ENCODE data around the gene GPR132.

The GPR132 gene

DNA sequence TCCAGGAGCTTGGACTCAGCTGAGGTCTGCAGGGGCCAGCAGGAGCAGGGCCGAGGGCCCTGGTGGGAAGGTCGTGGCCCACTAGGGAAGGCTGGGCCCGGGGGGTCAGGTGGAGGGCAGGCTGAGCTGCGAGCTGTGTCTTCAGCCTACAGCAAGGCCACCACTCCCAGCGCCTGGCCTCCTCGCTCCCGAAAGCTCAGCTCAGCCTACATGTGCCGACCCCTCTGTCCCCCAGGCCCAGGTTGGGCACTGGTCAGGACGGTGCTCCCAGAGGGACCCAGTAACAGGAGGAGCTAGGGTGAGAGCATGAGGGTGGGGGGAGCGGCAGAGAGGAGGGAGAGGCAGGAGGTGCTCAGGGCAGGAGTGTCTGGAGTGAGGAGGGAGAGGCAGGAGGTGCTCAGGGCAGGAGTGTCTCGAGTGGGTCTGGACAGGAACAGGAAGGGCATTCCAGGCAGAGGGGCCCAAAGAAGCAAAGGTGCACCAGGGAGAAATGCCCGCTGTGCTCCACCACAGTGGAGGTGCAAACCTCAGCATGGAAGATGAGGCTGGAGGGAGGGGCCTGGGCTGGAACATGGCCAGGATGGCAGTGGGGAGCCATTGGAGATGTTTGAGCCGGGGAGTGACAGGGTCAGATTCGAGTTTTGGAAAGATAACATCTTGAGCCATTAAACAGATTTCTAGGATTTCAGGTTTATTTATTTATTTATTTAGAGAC lies 29.1 kb upstream of the GPR132 start:
- no peak for DNase-seq (ENCODE audit: extremely low spot score)
- ChIA-PET POLR2A (interaction anchor here (0.7 to 1.7 kb wide), 2 partner anchors 70 to 78 kb away, joined by 3 to 5 read pairs; no protein-coding TSS in a partner anchor), CTCF (interaction anchor here (0.7 kb wide), 1 partner anchor 9 kb away, joined by 3 read pairs; no protein-coding TSS in a partner anchor)
- no peak for TF ChIP-seq HDGF (IDR thresholded peaks at IDR 0.05; ENCODE audit: borderline replicate concordance)

DNA sequence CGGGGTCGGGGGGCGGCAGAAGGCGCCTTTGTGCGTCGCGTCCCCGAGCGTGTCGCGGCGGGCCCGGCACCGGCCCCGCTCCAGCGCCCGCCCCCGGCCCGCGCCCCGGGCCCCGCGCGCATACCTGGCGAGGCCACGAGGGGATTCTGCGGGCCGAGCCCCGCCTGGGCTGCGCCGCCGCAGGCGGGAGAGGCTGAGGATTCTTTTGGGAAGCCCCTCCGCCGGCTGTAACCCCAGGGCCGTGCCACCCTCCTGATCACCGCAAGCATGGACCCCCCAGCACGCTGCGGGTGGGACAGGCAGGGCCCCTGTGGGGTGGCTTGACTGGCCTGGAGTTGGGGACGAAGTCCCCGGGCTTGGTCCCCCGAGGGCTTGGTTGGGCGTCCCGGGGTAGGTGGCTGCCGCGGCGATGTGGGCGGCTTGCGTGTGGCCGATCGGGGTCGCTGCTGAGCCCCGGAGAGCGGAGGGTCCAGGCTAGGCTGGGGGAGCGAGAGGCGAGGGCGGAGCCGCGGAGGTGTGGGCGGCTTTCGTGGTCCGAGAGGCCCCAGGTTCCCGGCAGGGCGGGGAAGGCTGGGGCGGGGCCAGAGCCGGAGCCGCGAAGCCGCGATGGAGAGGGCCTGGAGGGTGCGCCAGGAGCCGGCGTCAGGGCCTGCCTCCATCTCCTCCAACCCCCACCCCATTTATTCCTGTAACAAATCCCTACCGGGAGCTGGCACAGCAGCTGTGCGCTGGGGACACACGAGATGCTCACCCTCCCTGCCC lies 28.4 kb upstream of the GPR132 start:
- TF ChIP-seq ARNT (IDR thresholded peaks at IDR 0.05) (no peak), CTBP1 (IDR thresholded peaks at IDR 0.05; ENCODE audit: borderline replicate concordance) (no peak), BHLHE40 (IDR thresholded peaks at IDR 0.05; ENCODE audit: borderline replicate concordance) (no peak), L3MBTL2 (conservative IDR thresholded peaks at IDR 0.05) (no peak; the same call in 1 of the 2 replicates), ELF4 (IDR thresholded peaks at IDR 0.05) (no peak), NFRKB (IDR thresholded peaks at IDR 0.05) (no peak)
- TF ChIP-seq, protein P1, sequence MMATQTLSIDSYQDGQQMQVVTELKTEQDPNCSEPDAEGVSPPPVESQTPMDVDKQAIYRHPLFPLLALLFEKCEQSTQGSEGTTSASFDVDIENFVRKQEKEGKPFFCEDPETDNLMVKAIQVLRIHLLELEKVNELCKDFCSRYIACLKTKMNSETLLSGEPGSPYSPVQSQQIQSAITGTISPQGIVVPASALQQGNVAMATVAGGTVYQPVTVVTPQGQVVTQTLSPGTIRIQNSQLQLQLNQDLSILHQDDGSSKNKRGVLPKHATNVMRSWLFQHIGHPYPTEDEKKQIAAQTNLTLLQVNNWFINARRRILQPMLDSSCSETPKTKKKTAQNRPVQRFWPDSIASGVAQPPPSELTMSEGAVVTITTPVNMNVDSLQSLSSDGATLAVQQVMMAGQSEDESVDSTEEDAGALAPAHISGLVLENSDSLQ (IDR thresholded peaks at IDR 0.05), result no peak
- peak; percentile 92 for DNase-seq (ENCODE audit: extremely low spot score)
- ChIA-PET POLR2A (interaction anchor here (0.7 to 1.7 kb wide), 2 partner anchors 71 to 79 kb away, joined by 3 to 5 read pairs; no protein-coding TSS in a partner anchor), CTCF (interaction anchor here (0.7 kb wide), 1 partner anchor 10 kb away, joined by 3 read pairs; no protein-coding TSS in a partner anchor)

DNA sequence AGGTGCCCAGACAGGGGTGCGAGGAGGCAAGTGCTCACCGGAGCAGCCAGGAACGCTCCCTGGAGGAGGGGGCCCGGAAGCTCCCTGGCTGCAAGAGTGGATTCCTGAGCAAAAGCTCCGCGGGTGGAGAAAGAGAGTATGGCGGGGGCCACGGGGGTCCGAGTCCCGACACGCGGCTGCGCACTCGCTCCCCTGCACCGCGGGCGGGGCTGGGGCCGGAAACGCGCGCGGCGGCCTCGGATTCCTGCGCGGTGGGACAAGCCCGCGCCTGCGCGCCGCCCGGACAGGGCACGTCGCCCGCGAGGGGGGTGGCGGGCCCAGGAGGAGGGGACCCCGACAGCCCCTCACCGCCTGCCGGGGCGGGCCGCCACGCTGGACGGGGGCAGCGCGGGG lies 27.8 kb upstream of the GPR132 start:
- ChIA-PET POLR2A (interaction anchor here (0.7 kb wide), 1 partner anchor 36 kb away, joined by 3 read pairs; no protein-coding TSS in a partner anchor), CTCF (no interaction called here)
- TF ChIP-seq ZNF384 (IDR thresholded peaks at IDR 0.05) (no peak), FOXA1 (IDR thresholded peaks at IDR 0.05) (no peak), LEF1 (IDR thresholded peaks at IDR 0.05; ENCODE audit: borderline replicate concordance) (no peak), BHLHE40 (IDR thresholded peaks at IDR 0.05; ENCODE audit: borderline replicate concordance) (no peak), L3MBTL2 (conservative IDR thresholded peaks at IDR 0.05) (no peak), SP1 (IDR thresholded peaks at IDR 0.05) (no peak), HDGF (IDR thresholded peaks at IDR 0.05; ENCODE audit: borderline replicate concordance) (no peak), ARNT (IDR thresholded peaks at IDR 0.05) (no peak), TARDBP (IDR thresholded peaks at IDR 0.05) (no peak; the same call in 1 of the 2 replicates), CTBP1 (IDR thresholded peaks at IDR 0.05; ENCODE audit: borderline replicate concordance) (no peak), FOXM1 (IDR thresholded peaks at IDR 0.05; ENCODE audit: borderline replicate concordance) (no peak), FOXK2 (IDR thresholded peaks at IDR 0.05) (no peak), SUZ12 (IDR thresholded peaks at IDR 0.05) (no peak)
- TF ChIP-seq, protein P1 (IDR thresholded peaks at IDR 0.05), result no peak
- DNase-seq (ENCODE audit: extremely low spot score), result peak; percentile 61

DNA sequence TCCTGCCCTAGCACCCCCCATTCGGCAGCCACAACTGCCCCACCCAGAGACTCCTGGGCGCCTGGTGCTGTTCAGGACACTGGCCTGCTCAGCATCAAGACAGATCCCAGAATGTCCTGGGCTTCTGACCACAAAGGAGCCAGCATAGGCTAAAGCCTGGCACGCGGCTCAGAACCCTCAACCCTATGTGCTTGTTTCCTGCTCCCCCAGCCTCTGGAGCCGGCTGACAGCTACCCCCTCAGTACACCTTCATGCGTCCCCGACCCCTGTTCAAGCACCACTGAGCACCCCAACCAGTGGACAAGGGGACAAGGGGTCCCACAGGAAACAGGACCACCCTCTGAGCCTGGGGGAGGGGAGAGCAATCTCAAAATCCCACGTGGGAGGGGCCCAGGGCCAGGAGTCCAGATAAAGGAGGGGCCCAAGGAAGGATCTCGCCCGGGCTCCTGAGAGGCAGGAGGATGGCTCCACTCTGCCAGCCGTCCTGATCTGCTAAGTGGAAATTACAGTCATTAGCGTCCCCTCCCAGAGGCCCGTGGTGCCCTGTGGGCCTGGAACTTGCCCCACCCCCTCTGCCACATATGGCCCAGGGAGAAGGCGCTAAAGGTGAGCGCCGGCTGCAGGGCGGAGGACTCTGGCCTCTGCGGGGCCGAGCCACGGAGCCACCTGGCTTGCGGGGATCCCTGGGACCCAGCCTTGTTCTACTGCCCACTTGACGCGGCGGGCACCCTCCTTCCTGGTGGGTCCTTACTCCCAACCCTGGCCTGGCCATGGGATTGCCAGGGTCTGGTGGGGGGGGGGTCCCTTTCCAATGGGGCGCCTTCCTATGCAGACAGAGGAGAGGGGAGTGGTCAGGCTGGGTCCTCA lies 27.2 kb upstream of the GPR132 start:
- ChIA-PET CTCF (interaction anchor here (0.7 to 1.1 kb wide), 2 partner anchors 14 to 77 kb away, joined by 3 to 4 read pairs; no protein-coding TSS in a partner anchor), POLR2A (interaction anchor here (0.7 kb wide), 1 partner anchor 37 kb away, joined by 3 read pairs; no protein-coding TSS in a partner anchor)
- no peak for DNase-seq (ENCODE audit: extremely low spot score)
- TF ChIP-seq ELF4 (IDR thresholded peaks at IDR 0.05) (no peak), SP1 (IDR thresholded peaks at IDR 0.05) (no peak), ZNF384 (IDR thresholded peaks at IDR 0.05) (no peak), SUZ12 (IDR thresholded peaks at IDR 0.05) (no peak), HDGF (IDR thresholded peaks at IDR 0.05; ENCODE audit: borderline replicate concordance) (no peak), TARDBP (IDR thresholded peaks at IDR 0.05) (no peak), BHLHE40 (IDR thresholded peaks at IDR 0.05; ENCODE audit: borderline replicate concordance) (no peak)

DNA sequence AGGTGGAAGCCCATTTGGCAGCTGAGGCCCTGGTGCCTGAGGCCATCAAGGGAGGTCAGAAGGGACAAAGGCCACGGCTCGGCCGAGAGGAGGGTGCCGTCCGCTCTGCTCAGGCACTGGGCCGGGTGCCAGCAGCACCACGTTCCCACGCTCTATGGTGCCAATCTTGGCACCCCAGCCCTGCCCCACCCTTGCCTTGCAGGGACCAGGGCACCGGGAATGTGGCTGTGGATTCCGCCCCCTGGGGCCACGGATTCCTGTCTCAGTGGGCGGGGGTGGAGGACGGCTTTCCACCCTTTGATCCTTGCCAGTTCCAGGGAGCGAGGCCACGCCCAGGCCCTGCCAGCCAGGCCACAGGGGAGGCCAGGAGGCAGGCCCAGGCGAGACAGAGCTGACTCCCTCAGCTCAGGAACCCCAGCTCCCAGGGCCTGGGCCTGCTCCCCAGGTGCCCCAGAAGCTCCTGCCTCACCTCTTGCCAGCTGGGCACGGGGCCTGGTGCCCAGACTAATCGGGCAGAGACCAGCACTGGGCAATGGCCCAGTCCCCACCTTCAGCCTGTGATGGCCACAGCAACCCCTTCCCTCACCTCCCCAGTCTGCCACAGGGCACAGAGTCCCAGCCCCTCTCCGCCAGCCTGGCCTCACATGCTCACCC lies 26.4 kb upstream of the GPR132 start:
- no peak for DNase-seq (ENCODE audit: extremely low spot score)
- TF ChIP-seq ZNF384 (IDR thresholded peaks at IDR 0.05) (no peak), L3MBTL2 (conservative IDR thresholded peaks at IDR 0.05) (no peak), ARNT (IDR thresholded peaks at IDR 0.05) (no peak), FOXA1 (IDR thresholded peaks at IDR 0.05) (no peak), ELF4 (IDR thresholded peaks at IDR 0.05) (no peak), FOXM1 (IDR thresholded peaks at IDR 0.05; ENCODE audit: borderline replicate concordance) (no peak), CTBP1 (IDR thresholded peaks at IDR 0.05; ENCODE audit: borderline replicate concordance) (no peak), SUZ12 (IDR thresholded peaks at IDR 0.05) (no peak), TARDBP (IDR thresholded peaks at IDR 0.05) (no peak), SP1 (IDR thresholded peaks at IDR 0.05) (no peak), LEF1 (IDR thresholded peaks at IDR 0.05; ENCODE audit: borderline replicate concordance) (no peak), HDGF (IDR thresholded peaks at IDR 0.05; ENCODE audit: borderline replicate concordance) (no peak), NFRKB (IDR thresholded peaks at IDR 0.05) (no peak), FOXK2 (IDR thresholded peaks at IDR 0.05) (no peak), BHLHE40 (IDR thresholded peaks at IDR 0.05; ENCODE audit: borderline replicate concordance) (no peak)
- TF ChIP-seq, protein P1 (IDR thresholded peaks at IDR 0.05), result no peak
- ChIA-PET POLR2A (no interaction called here), CTCF (interaction anchor here (0.6 to 1.4 kb wide), 4 partner anchors 15 to 211 kb away, joined by 3 to 4 read pairs (median 3); no protein-coding TSS in a partner anchor)
